GM12872 (cell line): Measurements from ENCODE around the gene TRAPPC6A.

Experiments used
- TF ChIP-seq, protein P1 (sequence below): IDR thresholded peaks from 3 replicates; pipeline ENCODE4 v1.5.1; 2011; ENCODE audit warnings: low read depth, mild to moderate bottlenecking, low read length, moderate library complexity; ENCODE audit not compliant: insufficient read depth

TRAPPC6A gene

DNA sequence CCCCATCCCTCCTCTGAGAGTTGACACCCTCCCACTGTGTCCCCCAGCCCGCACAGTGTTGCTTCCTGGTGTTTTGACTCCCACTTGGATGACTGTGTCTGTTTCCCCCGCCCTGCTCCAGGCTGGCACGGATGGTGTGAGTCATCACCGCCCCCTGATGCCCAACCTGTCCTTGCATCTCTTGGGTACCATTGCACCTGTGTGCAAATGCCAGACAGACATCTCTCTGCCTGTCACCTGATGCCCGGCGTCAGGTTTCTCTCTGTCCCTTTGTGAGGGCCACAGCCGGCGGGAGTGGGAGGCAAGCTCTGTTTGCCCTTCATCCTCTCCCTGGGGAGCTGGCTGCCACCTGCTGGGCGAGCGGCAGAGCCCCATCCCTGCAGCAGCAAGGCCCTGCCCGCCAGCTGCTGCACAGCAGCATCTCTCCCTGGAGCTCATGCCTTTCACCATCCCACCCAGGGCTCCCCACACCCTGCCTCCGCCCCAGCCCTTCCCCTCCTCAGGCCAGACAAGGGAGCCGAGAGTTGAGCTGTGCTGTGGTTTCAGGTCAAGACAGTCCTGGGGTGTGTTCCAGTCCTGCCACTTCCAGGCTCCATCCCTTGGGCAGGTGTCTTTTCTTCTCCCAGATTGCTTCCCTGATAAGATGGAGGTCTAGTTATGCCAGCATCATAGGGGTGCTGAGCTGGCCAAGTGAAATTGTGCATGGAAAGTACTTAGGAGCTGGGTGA is 47.0 kb downstream of the TRAPPC6A start:
- TF ChIP-seq, protein P1, sequence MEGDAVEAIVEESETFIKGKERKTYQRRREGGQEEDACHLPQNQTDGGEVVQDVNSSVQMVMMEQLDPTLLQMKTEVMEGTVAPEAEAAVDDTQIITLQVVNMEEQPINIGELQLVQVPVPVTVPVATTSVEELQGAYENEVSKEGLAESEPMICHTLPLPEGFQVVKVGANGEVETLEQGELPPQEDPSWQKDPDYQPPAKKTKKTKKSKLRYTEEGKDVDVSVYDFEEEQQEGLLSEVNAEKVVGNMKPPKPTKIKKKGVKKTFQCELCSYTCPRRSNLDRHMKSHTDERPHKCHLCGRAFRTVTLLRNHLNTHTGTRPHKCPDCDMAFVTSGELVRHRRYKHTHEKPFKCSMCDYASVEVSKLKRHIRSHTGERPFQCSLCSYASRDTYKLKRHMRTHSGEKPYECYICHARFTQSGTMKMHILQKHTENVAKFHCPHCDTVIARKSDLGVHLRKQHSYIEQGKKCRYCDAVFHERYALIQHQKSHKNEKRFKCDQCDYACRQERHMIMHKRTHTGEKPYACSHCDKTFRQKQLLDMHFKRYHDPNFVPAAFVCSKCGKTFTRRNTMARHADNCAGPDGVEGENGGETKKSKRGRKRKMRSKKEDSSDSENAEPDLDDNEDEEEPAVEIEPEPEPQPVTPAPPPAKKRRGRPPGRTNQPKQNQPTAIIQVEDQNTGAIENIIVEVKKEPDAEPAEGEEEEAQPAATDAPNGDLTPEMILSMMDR = peak; percentile 61

GRCh38 chr19:45130236-45130635 is 47.8 kb downstream of the TRAPPC6A start:
- TF ChIP-seq, protein P1 = no peak

DNA sequence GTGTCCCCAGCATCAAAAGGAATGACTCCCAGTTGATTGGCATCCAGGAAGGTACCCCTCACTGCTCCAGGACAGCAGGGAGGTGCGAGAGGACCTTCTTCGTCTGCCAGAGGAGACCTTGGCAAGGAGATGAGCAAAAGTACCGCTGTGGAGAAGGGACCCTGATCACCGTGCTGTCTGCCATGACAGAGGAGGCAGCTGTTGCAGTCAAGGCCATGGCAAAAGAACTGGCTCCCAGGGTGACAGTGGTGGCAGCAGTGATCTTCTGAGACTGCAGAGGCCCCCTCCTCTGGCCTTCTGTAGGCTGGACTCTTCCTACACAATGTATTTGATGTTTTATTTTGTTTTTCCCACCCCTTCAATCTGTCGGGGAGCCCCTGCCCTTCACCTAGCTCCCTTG is 49.2 kb downstream of the TRAPPC6A start:
- TF ChIP-seq, protein P1 = no peak

DNA sequence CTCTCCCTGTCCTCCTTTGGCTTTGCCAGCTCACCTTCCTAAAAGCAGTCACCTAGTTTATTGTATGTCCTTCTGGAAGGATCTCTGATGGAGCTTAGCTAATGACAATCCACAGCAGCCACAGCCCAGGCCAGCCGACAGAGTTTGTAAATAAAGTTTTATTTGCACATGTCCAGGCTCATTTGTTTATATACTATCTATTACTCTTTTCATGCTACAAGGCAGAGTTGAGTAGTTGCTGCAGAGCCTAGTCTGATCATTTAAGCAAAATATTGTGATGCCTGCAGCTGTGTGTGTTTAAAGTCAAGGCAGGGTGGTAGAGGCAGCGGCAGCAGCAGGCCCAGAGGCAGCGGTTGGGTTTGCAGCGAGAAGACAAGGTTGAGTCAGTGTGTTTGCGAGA is 49.9 kb downstream of the TRAPPC6A start:
- TF ChIP-seq, protein P1 = no peak

GRCh38 chr19:45126654-45127053 is 51.4 kb downstream of the TRAPPC6A start:
- TF ChIP-seq, protein P1 = no peak

DNA sequence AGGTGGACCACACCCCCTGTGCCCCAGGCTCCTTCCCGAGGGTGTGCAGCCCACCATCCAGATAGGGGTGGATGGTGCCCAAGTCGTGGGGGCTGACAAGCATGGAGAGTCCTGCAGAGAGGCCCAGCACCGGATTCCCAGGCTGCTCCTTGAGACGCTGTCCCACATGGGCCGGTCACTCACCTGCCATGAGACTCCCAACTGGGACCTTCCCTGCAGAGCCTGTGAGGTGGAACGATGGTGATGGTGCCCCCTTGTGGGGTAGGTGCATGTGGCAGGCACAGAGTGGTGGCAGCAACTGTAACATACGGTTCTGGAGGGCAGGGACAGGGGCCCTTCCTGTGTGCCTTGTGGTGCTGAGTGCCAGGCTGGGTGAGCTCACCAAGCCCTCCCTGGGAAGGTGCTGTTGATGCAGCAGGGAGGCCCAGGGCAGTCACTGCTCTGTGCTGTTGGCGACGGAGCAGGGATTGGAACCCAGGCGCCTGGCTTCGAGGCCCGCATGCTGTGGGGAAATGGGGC is 52.0 kb downstream of the TRAPPC6A start:
- TF ChIP-seq, protein P1 = peak; percentile 91

DNA sequence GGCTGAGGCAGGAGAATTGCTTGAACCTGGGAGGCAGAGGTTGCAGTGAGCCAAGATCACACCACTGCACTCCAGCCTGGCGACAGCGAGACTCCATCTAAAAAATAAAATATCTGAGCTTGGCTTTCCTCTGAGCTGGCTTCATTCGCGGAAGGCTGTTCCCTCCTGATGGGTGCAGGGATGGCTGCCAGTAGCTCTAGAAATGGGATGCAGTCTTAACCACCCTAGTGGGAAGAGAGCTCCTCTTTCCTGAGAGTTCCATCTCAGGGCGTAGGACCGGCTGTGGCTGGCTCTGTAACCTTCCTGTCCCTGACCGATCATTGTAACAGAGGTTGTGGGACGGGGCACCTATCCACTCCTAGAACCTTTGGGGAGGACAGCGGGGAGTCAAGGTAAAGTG is 52.7 kb downstream of the TRAPPC6A start:
- TF ChIP-seq, protein P1 = no peak

DNA sequence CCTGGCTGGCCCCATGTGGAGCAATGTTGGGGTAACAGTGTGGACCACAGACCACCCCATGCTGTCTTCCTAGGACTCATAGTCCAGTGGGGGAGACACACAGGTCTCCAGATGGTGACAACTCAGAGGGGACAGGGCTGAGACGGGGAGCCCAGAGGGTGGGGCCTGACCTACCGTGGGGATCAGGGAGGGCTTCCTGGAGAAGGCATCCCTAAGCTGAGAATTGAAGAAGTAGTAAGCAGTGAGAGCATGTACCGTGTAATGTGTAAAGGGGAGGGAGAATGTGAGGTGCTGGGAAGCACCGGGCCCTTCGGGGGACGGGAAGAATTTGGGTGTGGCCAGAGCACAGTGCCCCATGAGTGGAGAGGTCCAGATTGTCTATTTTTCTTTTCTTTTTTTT is 54.0 kb downstream of the TRAPPC6A start:
- TF ChIP-seq, protein P1 = no peak
